Left colon (tissue), 2 donors: Measurements from ENCODE around the gene SSH3. TPM values are rescaled to one million over a fixed set of nuclear protein-coding genes. Genes with fewer than 3 reads are reported as not detected.
A peak's percentile ranks its signal among the peaks of the same experiment; 100 is the strongest.

Experiments
- ATAC-seq: fragments of 200-7000 bp; cut with Tn5 transposase; one replicate; pipeline ENCODE4 v1.9.1; 2020; ENCODE audit warnings: mild to moderate bottlenecking, moderate library complexity
- DNase-seq, 2 donors: peaks; one replicate each; pipeline ENCODE4 v3.0.0-alpha.2; 2020
- intact Hi-C, 2 donors: fragments of 100-400 bp; cut with DNase I in 1 of 2; cut with micrococcal nuclease in 1 of 2; formaldehyde crosslinking; loops; one replicate each; pipeline versions ENCODE4 v1.11.2 to v1.14.0; 2022; cut with DNase I, micrococcal nuclease
- total RNA-seq, 2 donors: library from RNA; stranded (reverse); fragmentation: NEBNext Ultra II Directional; extraction: Animal tissue kit (Norgen Biotek cat#: 25700); gene quantifications; one replicate each; pipeline ENCODE4 v1.2.1, GENCODE V29; 2021
- donor health status: DM: no; HTN: no; CAD: no.
- donor health status: DM: yes; HTN: yes; CAD: no.

Gene SSH3
- total RNA-seq, 2 donors from 2014 or later: 74.9 to 79.3 TPM

DNA sequence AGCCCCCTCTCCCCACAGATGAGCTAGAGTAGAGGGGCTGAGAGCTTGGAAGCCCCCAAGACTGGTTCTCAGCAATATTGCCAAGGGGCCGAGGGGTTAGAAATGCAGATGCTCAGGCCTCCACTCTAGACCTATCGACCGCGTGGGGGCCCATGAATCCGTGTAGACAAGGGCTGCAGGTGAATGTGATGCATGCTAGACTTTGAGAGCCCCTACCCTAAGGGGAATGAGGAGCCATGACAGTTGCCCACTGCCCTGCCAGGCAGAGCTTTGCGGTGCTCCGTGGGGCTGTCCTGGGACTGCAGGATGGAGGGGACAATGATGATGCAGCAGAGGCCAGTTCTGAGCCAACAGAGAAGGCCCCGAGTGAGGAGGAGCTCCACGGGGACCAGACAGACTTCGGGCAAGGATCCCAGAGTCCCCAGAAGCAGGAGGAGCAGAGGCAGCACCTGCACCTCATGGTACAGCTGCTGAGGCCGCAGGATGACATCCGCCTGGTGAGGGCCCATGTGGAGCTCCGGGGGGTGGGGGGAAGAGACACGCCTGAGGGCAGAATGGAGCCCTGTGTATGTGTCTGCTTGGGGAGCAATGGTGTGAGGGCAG is 1.3 kb downstream of the SSH3 start:
- ATAC-seq (no peak), DNase-seq (peak in 1 of 2 donors; percentile 9)
- intact Hi-C loops: no loop called here

DNA sequence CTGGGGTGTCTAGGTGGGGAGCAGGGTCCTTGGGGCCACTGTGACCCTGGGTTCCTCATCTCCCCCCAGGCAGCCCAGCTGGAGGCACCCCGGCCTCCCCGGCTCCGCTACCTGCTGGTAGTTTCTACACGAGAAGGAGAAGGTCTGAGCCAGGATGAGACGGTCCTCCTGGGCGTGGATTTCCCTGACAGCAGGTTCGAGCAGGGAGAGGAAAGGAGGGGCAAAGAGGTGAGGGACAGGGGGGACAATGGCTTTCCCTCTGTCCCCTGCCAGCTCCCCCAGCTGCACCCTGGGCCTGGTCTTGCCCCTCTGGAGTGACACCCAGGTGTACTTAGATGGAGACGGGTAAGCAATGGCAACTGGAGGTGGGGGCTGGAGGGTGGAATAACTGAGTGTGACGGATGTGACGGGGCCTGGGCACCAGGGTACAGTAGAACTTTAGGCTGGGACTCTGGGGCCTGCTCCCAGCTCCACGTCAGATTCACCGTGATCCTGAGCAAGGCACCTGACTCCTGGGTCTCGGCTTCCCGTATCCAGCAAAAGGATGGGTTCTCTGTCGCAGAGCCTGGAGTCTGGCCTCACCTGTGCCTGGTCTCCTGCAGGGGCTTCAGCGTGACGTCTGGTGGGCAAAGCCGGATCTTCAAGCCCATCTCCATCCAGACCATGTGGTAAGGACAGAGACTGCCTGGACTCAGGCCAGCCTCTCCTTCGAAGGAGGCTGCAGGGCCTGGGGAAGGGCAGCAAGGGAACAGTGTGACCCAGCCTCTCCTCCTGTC is 3.6 kb downstream of the SSH3 start:
- ATAC-seq (no peak), DNase-seq (no peak)
- intact Hi-C loops: no loop called here

GRCh38 chr11:67307545-67308001 is 4.2 kb downstream of the SSH3 start:
- DNase-seq (no peak), ATAC-seq (no peak)
- intact Hi-C loops: no loop called here

GRCh38 chr11:67308031-67308866 is 4.9 kb downstream of the SSH3 start:
- ATAC-seq (no peak), DNase-seq (no peak)
- intact Hi-C loops: no loop called here

- intact Hi-C loops: no loop called here
- ATAC-seq: no peak
- DNase-seq: no peak
These were observed 5.8 kb downstream of the SSH3 start for GRCh38 chr11:67309166-67309565.

- intact Hi-C loops: no loop called here
- ATAC-seq: no peak
- DNase-seq: no peak
These were observed 6.3 kb downstream of the SSH3 start for GRCh38 chr11:67309661-67310061.

DNA sequence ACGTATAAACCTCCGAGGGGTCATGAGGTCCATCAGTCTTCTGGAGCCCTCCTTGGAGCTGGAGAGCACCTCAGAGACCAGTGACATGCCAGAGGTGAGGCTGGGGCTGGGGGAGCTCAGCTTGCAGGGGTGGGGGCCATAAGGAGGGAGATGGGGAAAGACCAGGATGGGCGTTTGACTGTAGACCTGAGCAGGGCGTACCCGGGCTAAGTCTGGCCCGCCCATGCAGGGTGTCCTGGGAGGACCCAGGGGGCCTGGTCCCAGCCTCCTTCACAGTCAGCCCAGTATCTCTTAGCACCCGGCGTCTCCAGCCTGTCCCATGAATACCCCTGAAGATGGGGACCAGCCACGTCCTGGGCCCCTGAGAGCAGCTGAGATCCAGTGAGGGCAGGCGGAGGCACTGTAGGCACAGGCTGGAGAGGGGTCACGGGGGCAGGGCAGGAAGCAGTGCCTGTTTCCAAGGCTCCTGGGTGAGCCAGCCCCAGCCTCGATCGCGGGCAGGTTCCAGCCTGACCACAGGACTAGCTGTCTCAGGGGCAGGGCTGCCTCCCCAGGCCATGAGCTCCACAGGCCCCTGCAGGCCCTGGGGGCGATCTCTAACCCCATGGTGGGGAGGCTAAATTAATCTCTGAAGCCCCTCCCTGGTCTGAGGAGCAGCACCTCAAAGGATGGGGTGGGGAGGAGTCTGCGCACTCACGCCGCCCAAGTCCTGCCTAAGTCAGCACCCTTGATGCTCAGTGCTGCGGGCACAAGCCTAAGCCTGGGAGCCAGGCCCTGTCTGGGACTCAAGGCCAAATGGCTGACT is 7.1 kb downstream of the SSH3 start:
- intact Hi-C loops: no loop called here
- no peak for ATAC-seq
- peak in 1 of 2 donors; percentile 8 for DNase-seq

- intact Hi-C loops: no loop called here
- peak in 1 of 2 donors; percentile 10 for DNase-seq
- ATAC-seq: no peak
These were observed 7.8 kb downstream of the SSH3 start for GRCh38 chr11:67311051-67311555.

DNA sequence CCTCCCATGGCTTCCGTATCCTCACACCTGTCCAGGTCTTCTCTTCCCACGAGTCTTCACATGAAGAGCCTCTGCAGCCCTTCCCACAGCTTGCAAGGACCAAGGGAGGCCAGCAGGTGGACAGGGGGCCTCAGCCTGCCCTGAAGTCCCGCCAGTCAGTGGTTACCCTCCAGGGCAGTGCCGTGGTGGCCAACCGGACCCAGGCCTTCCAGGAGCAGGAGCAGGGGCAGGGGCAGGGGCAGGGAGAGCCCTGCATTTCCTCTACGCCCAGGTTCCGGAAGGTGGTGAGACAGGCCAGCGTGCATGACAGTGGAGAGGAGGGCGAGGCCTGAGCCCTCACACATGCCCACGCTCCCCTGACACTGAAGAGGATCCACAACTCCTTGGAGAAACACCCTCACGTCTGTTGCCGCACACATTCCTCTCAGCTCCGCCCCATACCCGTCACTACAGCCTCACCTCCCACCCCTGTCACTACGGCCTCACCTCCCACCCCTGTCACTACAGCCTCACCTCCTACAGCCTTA is 8.3 kb downstream of the SSH3 start:
- DNase-seq (peak in 1 of 2 donors; percentile 14), ATAC-seq (peak; percentile 8)
- intact Hi-C loops: no loop called here

DNA sequence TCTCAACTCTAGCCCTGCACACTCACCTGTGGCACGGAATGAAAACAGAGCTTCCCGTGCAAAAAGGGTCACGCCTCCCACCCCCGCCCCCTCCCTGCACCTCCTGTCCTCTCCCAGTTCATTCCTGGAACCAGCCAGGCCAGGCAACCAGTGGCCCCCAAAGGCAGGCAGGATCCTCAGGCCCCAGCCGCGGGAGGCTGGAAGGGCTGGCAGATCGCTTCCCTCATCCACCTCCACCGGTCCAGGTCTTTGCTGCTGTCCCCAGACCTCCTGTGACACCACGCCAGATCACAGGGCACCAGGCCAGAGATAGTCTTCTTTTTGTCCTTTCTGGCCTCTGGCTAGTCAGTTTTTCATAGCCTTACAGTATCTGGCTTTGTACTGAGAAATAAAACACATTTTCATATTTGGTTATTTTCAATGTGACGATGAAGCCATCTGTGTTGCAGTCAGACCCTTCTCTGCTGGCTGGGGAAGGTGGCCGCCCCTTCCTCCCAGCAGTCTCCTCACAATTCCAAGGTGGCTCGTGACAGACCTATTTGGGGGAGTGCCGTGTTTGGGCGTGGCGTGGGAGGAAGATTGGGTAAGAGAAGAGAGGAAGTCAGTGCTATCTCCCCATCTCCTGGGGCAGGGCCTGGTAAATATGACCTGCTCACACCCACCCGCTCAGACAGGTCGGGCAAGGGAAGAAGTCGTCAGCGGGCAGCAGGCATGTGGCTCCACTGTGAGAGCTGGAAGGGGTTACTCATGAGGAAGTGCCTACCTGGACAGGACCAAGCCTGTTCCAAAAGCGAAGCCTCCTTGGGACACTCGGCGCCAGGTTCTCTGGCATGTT is 9.1 kb downstream of the SSH3 start:
- intact Hi-C loops: no loop called here
- peak; percentile 67 for ATAC-seq
- DNase-seq: peak; percentile 79 to 94

DNA sequence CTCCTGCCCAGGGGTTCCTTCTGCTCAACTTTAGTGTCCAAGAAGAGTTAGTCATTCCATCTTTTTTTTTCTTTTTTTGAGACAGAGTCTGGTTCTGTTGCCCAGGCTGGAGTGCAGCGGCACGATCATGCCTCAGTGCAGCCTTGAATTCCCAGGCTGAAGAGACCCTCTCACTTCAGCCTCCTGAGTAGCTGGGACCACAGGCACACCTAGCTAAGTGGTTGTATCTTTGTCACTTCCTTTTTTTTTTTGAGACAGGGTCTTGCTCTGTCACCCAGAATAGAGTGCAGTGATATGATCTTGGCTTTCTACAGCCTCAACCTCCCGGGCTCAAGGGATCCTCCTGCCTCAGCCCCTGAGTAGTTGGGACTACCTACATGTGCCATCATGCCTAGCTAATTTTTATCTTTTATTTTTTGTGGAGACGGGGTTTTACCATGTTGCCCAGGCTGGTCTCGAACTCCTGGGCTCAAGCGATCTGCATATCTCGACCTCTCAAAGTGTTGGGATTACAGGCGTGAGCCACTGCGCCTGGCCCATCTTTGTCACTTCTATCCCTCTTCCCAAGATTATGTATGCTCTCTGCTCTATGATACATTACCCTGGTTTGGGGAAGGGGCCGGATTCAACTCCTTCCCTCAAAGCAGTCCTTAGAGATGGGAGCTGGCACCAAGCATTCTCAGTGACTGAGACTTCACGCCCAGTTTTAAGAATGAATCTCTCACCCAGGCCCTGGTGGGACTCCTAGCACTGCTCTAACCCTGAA is 10.0 kb downstream of the SSH3 start:
- no peak for DNase-seq
- intact Hi-C loops: no loop called here
- no peak for ATAC-seq

- intact Hi-C loops: no loop called here
These were observed 10.9 kb downstream of the SSH3 start for GRCh38 chr11:67314218-67314617.

DNA sequence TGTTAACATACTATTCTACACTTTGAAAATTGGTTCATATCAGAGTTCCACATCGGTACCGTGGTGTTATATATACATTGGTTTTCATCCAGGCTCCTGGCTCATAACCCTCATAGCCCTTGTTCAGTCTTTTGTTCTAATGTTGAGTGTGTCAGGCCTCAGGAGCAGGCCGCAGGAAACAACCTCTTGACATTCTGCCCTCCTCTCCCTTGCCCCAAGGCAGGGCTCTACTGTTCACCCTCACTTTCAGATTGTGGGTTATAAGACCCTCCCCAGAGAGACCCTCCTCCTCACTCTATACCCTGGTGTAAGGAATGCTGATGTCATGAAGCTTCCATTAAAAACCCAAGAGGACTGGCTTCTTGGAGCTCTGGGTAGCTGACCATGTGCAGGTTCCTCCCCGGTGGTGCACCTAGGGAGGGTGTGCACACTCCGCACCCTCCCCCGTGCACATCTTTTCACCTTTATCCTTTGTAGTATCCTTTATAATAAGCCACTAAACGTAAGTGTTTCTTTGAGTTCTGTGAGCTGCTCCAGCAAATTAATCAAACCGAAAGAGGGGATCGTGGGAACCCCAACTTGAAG is 12.1 kb downstream of the SSH3 start:
- ATAC-seq: no peak
- intact Hi-C loops: loop anchor here in 1 of 2 donors (5.0 kb wide), 1 partner anchor 48 kb away; the partner anchor contains the start of gene GRK2
- no peak for DNase-seq

More at GRCh38 chr11:67314218-67314617, 10.9 kb downstream of the SSH3 start:
- no peak for DNase-seq
- no peak for ATAC-seq

- ATAC-seq: no peak
- no peak for DNase-seq
These were observed 13.5 kb downstream of the SSH3 start for GRCh38 chr11:67316882-67317204.

GRCh38 chr11:67317205-67317887 is 14.0 kb downstream of the SSH3 start:
- DNase-seq (peak; percentile 94 to 99), ATAC-seq (peak; percentile 77)
- intact Hi-C loops: loop anchor here (2.0 to 5.0 kb wide), 2 partner anchors 50 to 55 kb away; partner anchors contain the start of gene GRK2 (in 1 of the 2)

More at GRCh38 chr11:67316882-67317204, 13.5 kb downstream of the SSH3 start:
- intact Hi-C loops: loop anchor here (2.0 to 5.0 kb wide), 2 partner anchors 50 to 54 kb away; partner anchors contain the start of gene GRK2 (in 1 of the 2)
